WTC11 (cell line): ENCODE measurements around the gene MAPK14.

ENCODE experiments used
- NFE2L1 ChIP-seq: sonication (generic); formaldehyde crosslinking; IDR thresholded peaks from 2 replicates; pipeline ENCODE4 v1.8.1; 2023; ENCODE audit warnings: missing genetic modification reagents
- SMAD4 ChIP-seq: sonication (generic); formaldehyde crosslinking; IDR thresholded peaks from 2 replicates; pipeline ENCODE4 v1.8.0; 2022; ENCODE audit warnings: mild to moderate bottlenecking, missing genetic modification reagents
- TF ChIP-seq, protein P1 (sequence below): fragments of 200-600 bp; IDR thresholded peaks from 2 replicates; pipeline ENCODE4 v1.8.0; 2022; ENCODE audit warnings: antibody characterized with exemption
- TF ChIP-seq, protein P2 (sequence below): sonication (generic); formaldehyde crosslinking; IDR thresholded peaks from 2 replicates; pipeline ENCODE4 v1.8.1; 2023; ENCODE audit warnings: mild to moderate bottlenecking, missing genetic modification reagents, borderline replicate concordance
- TF ChIP-seq, protein P3 (sequence below): sonication (generic); formaldehyde crosslinking; IDR thresholded peaks from 2 replicates; pipeline ENCODE4 v1.8.1; 2023; ENCODE audit warnings: mild to moderate bottlenecking, missing genetic modification reagents, moderate library complexity
- TF ChIP-seq, protein P4 (sequence below): sonication (generic); formaldehyde crosslinking; conservative IDR thresholded peaks from 2 replicates; pipeline ENCODE4 v1.8.1; 2022; ENCODE audit warnings: mild to moderate bottlenecking, missing genetic modification reagents
- TF ChIP-seq, protein P5 (sequence below): sonication (generic); formaldehyde crosslinking; IDR thresholded peaks from 2 replicates; pipeline ENCODE4 v1.8.1; 2022; ENCODE audit warnings: low read depth, missing genetic modification reagents, borderline replicate concordance

DNA sequence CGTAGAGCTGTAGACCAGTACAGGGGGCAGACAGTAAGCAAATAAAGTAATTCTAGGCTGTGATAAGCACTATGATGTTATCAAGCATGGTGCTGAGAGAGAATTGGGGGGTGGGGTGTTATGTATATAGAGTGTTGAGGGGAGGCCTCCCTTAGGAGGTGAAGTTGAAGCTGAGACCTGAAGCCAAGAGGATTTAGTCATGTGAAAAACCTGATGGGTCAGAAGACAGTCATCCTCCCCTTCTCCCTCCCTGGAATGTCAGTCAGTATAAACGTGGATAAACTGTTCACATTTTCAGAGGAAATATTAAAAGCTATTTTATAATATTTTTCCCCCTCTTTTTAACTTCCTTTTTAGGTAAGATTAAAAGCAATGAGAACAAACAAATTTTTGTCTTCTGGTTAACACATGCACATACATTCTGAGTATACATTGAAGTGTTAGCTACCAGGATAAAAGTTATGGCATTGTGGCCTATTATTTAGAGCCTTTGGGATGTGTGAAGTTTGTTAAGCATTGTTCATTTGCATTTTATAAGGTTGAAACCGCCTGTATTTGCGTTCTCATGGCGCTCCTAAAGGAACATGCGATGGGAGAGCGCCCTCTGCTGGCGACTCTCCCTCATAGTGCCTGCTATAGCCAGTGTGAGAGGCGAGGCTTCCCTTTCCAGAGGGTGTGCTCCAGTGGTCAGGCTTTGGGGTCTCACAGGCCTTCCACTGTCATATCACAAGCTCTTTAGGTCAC, 67.3 kb downstream of the MAPK14 start:
- TF ChIP-seq, protein P1, sequence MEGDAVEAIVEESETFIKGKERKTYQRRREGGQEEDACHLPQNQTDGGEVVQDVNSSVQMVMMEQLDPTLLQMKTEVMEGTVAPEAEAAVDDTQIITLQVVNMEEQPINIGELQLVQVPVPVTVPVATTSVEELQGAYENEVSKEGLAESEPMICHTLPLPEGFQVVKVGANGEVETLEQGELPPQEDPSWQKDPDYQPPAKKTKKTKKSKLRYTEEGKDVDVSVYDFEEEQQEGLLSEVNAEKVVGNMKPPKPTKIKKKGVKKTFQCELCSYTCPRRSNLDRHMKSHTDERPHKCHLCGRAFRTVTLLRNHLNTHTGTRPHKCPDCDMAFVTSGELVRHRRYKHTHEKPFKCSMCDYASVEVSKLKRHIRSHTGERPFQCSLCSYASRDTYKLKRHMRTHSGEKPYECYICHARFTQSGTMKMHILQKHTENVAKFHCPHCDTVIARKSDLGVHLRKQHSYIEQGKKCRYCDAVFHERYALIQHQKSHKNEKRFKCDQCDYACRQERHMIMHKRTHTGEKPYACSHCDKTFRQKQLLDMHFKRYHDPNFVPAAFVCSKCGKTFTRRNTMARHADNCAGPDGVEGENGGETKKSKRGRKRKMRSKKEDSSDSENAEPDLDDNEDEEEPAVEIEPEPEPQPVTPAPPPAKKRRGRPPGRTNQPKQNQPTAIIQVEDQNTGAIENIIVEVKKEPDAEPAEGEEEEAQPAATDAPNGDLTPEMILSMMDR: peak; percentile 93
- TF ChIP-seq, protein P2, sequence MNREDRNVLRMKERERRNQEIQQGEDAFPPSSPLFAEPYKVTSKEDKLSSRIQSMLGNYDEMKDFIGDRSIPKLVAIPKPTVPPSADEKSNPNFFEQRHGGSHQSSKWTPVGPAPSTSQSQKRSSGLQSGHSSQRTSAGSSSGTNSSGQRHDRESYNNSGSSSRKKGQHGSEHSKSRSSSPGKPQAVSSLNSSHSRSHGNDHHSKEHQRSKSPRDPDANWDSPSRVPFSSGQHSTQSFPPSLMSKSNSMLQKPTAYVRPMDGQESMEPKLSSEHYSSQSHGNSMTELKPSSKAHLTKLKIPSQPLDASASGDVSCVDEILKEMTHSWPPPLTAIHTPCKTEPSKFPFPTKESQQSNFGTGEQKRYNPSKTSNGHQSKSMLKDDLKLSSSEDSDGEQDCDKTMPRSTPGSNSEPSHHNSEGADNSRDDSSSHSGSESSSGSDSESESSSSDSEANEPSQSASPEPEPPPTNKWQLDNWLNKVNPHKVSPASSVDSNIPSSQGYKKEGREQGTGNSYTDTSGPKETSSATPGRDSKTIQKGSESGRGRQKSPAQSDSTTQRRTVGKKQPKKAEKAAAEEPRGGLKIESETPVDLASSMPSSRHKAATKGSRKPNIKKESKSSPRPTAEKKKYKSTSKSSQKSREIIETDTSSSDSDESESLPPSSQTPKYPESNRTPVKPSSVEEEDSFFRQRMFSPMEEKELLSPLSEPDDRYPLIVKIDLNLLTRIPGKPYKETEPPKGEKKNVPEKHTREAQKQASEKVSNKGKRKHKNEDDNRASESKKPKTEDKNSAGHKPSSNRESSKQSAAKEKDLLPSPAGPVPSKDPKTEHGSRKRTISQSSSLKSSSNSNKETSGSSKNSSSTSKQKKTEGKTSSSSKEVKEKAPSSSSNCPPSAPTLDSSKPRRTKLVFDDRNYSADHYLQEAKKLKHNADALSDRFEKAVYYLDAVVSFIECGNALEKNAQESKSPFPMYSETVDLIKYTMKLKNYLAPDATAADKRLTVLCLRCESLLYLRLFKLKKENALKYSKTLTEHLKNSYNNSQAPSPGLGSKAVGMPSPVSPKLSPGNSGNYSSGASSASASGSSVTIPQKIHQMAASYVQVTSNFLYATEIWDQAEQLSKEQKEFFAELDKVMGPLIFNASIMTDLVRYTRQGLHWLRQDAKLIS (CRISPR knock-in tag): no peak
- TF ChIP-seq NFE2L1 (no peak), SMAD4 (CRISPR knock-in tag) (no peak)
- TF ChIP-seq, protein P3, sequence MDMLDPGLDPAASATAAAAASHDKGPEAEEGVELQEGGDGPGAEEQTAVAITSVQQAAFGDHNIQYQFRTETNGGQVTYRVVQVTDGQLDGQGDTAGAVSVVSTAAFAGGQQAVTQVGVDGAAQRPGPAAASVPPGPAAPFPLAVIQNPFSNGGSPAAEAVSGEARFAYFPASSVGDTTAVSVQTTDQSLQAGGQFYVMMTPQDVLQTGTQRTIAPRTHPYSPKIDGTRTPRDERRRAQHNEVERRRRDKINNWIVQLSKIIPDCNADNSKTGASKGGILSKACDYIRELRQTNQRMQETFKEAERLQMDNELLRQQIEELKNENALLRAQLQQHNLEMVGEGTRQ: no peak
- TF ChIP-seq, protein P4, sequence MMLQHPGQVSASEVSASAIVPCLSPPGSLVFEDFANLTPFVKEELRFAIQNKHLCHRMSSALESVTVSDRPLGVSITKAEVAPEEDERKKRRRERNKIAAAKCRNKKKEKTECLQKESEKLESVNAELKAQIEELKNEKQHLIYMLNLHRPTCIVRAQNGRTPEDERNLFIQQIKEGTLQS (CRISPR knock-in tag): no peak
- TF ChIP-seq, protein P5, sequence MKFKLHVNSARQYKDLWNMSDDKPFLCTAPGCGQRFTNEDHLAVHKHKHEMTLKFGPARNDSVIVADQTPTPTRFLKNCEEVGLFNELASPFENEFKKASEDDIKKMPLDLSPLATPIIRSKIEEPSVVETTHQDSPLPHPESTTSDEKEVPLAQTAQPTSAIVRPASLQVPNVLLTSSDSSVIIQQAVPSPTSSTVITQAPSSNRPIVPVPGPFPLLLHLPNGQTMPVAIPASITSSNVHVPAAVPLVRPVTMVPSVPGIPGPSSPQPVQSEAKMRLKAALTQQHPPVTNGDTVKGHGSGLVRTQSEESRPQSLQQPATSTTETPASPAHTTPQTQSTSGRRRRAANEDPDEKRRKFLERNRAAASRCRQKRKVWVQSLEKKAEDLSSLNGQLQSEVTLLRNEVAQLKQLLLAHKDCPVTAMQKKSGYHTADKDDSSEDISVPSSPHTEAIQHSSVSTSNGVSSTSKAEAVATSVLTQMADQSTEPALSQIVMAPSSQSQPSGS (CRISPR knock-in tag): no peak
